Breast epithelium (tissue), 3 donors: ENCODE results near the gene WTIP.

Experiments
- POLR2AphosphoS5 ChIP-seq, 3 donors: sonication (generic); formaldehyde crosslinking; IDR thresholded peaks; one replicate each; pipeline ENCODE4 v1.6.1; 2017; ENCODE audit warnings: antibody characterized with exemption in 3 of 3
- TF ChIP-seq, protein P1 (sequence below), 3 donors: fragments of 450-650 bp; IDR thresholded peaks; one replicate each; pipeline ENCODE4 v1.5.1; 2016 to 2017; ENCODE audit warnings: antibody characterized with exemption in 3 of 3, mild to moderate bottlenecking in 3 of 3, moderate library complexity in 3 of 3

DNA sequence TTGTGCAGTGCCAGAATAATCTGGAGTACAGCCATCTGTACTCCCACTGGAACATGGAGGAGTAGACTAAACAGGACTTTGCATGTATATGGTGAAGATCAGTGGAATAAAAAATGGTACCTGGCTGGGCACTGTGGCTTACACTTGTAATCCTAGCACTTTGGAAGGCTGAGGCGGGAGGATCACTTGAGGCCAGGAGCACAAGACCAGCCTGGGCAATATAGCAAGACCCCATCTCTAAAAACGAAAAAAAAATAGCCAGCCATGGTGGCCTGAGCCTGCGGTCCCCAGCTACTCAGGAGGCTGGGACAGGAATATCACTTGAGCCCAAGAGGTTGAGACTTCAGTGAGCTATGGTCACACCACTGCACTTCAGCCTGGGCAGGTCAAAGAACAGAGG lies 33.4 kb upstream of the WTIP start:
- TF ChIP-seq, protein P1, sequence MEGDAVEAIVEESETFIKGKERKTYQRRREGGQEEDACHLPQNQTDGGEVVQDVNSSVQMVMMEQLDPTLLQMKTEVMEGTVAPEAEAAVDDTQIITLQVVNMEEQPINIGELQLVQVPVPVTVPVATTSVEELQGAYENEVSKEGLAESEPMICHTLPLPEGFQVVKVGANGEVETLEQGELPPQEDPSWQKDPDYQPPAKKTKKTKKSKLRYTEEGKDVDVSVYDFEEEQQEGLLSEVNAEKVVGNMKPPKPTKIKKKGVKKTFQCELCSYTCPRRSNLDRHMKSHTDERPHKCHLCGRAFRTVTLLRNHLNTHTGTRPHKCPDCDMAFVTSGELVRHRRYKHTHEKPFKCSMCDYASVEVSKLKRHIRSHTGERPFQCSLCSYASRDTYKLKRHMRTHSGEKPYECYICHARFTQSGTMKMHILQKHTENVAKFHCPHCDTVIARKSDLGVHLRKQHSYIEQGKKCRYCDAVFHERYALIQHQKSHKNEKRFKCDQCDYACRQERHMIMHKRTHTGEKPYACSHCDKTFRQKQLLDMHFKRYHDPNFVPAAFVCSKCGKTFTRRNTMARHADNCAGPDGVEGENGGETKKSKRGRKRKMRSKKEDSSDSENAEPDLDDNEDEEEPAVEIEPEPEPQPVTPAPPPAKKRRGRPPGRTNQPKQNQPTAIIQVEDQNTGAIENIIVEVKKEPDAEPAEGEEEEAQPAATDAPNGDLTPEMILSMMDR (IDR thresholded peaks at IDR 0.05): no peak
- no peak for TF ChIP-seq POLR2AphosphoS5 (IDR thresholded peaks at IDR 0.05)
